Lower leg skin (tissue), 4 donors: Measurements from ENCODE around the gene FAM111A. TPM values are rescaled to one million over a fixed set of nuclear protein-coding genes. Genes with fewer than 3 reads are reported as not detected.
A peak's percentile ranks its signal among the peaks of the same experiment; 100 is the strongest.

Source experiments
- DNase-seq, 2 donors: peaks; one replicate each; pipeline ENCODE4 v3.0.0-alpha.2; 2019; ENCODE audit warnings: low spot score in 2 of 2
- H3K4me3 ChIP-seq: fragments of 200-600 bp; sonication (generic); 2 replicates; pipeline ENCODE4 v1.5.1; 2017; ENCODE audit warnings: mild to moderate bottlenecking, low read depth; ENCODE audit not compliant: poor library complexity, severe bottlenecking
- POLR2A ChIP-seq, 2 donors: fragments of 450-650 bp; IDR thresholded peaks; one replicate each; pipeline ENCODE4 v1.6.1; 2016 to 2017; ENCODE audit warnings: antibody characterized with exemption in 2 of 2, mild to moderate bottlenecking in 1 of 2, moderate library complexity in 1 of 2
- WGBS, 2 donors: methylation state at CpG; one replicate each; pipeline ENCODE4 v1.1.5; 2018; 5-methylcytosine and 5-hydroxymethylcytosine counted together
- intact Hi-C: fragments of 100-400 bp; cut with DNase I; formaldehyde crosslinking; loops from one replicate; pipeline ENCODE4 v1.15.0; 2023; ENCODE audit warnings: low total_unique reads
- total RNA-seq, 4 donors: library from RNA; depleted of rRNA; stranded (reverse); fragments of >200 nt; gene quantifications; one replicate each; pipeline ENCODE4 v1.1.0, GENCODE V29; 2016
- TF ChIP-seq, protein P1 (sequence below), 3 donors: fragments of 450-650 bp; IDR thresholded peaks; one replicate each; pipeline ENCODE4 v1.5.1; 2016; ENCODE audit warnings: antibody characterized with exemption in 3 of 3, mild to moderate bottlenecking in 3 of 3, moderate library complexity in 2 of 3

The FAM111A gene
- total RNA-seq, 4 donors from 2014 or later: 14.9 to 25.0 (median 20.9) TPM

DNA sequence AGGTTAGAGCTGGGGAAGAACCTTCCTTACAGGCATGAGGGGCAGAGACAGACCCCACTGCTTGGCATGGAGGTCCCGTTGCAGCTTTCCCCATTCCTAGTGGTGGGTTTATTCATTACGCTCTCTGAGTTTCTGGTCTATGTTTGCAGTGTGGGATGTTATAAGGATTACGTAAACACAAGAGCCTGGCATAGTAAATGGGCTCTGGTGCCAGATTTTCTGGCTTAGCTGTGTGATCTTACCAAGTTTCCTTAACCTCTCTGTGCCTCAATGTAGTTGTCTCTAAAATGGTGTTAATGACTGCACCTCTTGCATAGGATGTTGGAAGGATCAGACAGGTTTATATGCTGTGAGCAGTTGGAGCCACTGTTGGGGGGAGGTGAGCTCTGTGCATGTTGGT, 44.4 kb downstream of the FAM111A start:
- no peak for DNase-seq
- H3K4me3 ChIP-seq: no peak overlapping the region
- intact Hi-C loops: no loop called here
- 65 to 85% methylated on average over 3 of the region's 3 CpGs for whole genome bisulfite sequencing, 2 donors
- TF ChIP-seq POLR2A (IDR thresholded peaks at IDR 0.05): no peak
- TF ChIP-seq, protein P1, sequence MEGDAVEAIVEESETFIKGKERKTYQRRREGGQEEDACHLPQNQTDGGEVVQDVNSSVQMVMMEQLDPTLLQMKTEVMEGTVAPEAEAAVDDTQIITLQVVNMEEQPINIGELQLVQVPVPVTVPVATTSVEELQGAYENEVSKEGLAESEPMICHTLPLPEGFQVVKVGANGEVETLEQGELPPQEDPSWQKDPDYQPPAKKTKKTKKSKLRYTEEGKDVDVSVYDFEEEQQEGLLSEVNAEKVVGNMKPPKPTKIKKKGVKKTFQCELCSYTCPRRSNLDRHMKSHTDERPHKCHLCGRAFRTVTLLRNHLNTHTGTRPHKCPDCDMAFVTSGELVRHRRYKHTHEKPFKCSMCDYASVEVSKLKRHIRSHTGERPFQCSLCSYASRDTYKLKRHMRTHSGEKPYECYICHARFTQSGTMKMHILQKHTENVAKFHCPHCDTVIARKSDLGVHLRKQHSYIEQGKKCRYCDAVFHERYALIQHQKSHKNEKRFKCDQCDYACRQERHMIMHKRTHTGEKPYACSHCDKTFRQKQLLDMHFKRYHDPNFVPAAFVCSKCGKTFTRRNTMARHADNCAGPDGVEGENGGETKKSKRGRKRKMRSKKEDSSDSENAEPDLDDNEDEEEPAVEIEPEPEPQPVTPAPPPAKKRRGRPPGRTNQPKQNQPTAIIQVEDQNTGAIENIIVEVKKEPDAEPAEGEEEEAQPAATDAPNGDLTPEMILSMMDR (IDR thresholded peaks at IDR 0.05): no peak

DNA sequence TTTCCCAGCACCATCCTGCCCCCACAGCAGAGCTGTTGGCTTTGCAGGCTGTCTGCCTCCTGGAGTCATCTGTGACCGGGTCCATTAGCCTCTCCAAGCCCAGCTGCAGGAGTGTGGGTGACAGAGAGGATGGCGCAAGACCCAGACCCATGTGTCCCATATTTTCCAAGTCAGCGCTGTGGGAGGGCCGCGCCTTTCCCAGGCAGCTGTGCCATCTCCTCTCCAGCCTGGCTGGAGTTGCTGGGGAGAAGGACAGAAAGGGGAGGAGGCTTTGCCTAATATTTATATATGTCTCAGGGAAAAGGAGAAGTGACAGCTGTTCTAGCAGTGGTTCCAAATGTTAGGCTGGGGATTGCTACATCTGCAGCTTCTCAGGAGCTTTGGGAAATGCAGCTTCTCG, 44.9 kb downstream of the FAM111A start:
- WGBS, 2 donors: 65 to 72% methylated on average over 6 of the region's 6 CpGs
- peak; percentile 61 to 94 for DNase-seq
- no peak overlapping the region for H3K4me3 ChIP-seq
- intact Hi-C loops: no loop called here
- TF ChIP-seq POLR2A (IDR thresholded peaks at IDR 0.05): no peak
- TF ChIP-seq, protein P1 (IDR thresholded peaks at IDR 0.05): no peak

DNA sequence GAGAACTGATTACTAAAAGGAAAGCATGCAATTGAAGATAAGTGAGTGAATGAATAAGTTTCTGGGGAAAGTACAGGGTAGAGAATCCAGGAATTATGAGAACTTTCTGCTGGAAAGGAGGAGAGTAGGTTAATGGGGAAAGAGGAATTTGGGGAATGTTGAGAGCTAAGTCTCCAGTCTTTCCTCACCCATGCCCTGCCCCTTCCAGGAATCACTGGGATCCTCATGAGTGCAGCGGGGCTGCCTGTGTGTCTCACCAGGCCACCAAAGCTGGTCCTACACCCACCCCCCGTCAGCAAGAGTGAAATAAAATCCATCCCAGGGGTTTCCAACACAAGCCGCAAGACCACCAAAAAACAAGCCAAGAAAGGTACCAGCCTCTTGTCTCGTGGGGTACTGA, 46.3 kb downstream of the FAM111A start:
- 90 to 92% methylated on average over 4 of the region's 4 CpGs for WGBS, 2 donors
- H3K4me3 ChIP-seq: no peak overlapping the region
- intact Hi-C loops: no loop called here
- no peak for DNase-seq
- TF ChIP-seq POLR2A (IDR thresholded peaks at IDR 0.05): no peak
- TF ChIP-seq, protein P1 (IDR thresholded peaks at IDR 0.05): no peak

DNA sequence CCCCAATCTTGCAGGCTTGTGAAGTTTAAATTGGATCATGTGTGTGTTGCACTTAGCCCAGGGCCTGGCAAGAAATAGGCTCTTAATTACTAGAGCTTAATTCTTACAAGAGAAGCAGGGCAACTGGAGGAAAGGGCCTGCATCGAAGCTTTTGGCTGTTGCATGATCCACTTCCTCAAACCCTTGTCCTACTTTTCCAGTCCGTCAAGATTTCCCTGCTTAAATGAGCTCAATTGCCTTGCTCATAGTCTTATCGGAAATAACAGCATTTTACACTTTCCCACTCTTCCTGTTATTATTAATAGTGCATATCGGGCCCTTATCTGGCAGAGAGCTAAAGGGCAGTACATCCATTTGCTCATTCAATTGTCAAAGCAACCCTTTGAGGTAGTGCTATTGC, 47.3 kb downstream of the FAM111A start:
- DNase-seq: no peak

DNA sequence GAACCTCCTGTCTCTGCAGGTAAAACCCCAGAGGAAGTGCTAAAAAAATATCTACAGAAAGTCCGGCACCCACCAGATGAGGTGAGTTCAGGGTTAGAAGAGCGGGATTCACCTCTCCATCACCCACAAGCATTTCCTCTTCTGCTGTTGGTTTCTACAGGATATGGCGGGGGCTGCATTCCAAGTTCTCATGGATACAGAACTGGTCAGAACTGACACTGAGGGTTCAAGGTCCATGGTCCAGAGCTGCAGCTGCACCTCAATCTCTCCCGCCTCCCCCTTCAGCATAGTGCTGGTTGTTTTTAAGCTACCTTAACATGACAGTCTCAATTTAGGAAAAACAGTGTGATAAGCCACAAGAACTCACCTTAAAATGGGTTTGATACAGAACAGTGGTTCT, 48.4 kb downstream of the FAM111A start:
- 89 to 95% methylated on average over 4 of the region's 4 CpGs for WGBS, 2 donors
- TF ChIP-seq, protein P1 (IDR thresholded peaks at IDR 0.05): no peak
- no peak for TF ChIP-seq POLR2A (IDR thresholded peaks at IDR 0.05)
- intact Hi-C loops: no loop called here
- no peak overlapping the region for H3K4me3 ChIP-seq
- DNase-seq: no peak

More for the DNA sequence above, 47.3 kb downstream of the FAM111A start:
- intact Hi-C loops: no loop called here
- WGBS, 2 donors: 41 to 47% methylated on average over 4 of the region's 4 CpGs
- H3K4me3 ChIP-seq: no peak overlapping the region
- TF ChIP-seq, protein P1 (IDR thresholded peaks at IDR 0.05): no peak
- TF ChIP-seq POLR2A (IDR thresholded peaks at IDR 0.05): no peak

DNA sequence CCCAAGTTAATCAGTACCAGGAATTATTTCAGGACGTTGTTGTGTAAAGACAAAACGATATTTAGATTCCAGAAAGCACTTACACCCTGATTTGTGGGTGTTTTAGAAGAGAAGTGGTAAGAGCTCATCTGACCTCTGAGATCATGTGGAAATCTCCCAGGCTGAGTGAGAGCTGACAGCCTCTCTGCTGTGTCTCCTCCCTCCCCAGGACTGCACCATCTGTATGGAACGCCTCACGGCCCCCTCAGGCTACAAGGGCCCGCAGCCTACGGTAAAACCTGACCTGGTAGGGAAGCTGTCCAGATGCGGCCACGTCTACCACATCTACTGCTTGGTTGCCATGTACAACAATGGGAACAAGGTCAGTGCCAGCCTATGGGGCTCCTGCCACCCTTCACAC, 49.2 kb downstream of the FAM111A start:
- DNase-seq: no peak
- intact Hi-C loops: no loop called here
- WGBS, 2 donors: 82 to 86% methylated on average over 8 of the region's 8 CpGs
- H3K4me3 ChIP-seq: no peak overlapping the region
- no peak for TF ChIP-seq POLR2A (IDR thresholded peaks at IDR 0.05)
- TF ChIP-seq, protein P1 (IDR thresholded peaks at IDR 0.05): no peak
